GM23338 (cell line): ENCODE results near the gene ZNF594. TPM values are rescaled to one million over a fixed set of nuclear protein-coding genes. Genes with fewer than 3 reads are reported as not detected.

Experiments
- ATAC-seq: fragments of 200-7000 bp; cut with Tn5 transposase; 3 replicates; pipeline ENCODE4 v1.9.1; 2020
- DNase-seq: peaks from one replicate; pipeline ENCODE4 v3.0.0-alpha.2; 2015; ENCODE audit warnings: low spot score
- H2AFZ ChIP-seq: fragments of 200-600 bp; sonication (generic); 2 replicates; pipeline ENCODE4 v1.8.0; 2016; ENCODE audit warnings: antibody characterized with exemption, mild to moderate bottlenecking, moderate library complexity
- H3F3A ChIP-seq: fragments of 200-600 bp; sonication (generic); replicated peaks from 2 replicates; pipeline ENCODE4 v1.8.0; 2017; ENCODE audit warnings: antibody characterized with exemption, mixed run types, low read depth
- H3K27ac ChIP-seq: fragments of 200-600 bp; sonication (generic); 2 replicates; pipeline ENCODE4 v1.6.1; 2016; ENCODE audit warnings: low read depth
- H3K27me3 ChIP-seq: fragments of 200-600 bp; sonication (generic); 2 replicates; pipeline ENCODE4 v1.8.0; 2016; ENCODE audit warnings: mild to moderate bottlenecking, mixed run types, moderate library complexity; ENCODE audit not compliant: insufficient read depth
- H3K36me3 ChIP-seq: fragments of 200-600 bp; sonication (generic); 2 replicates; pipeline ENCODE4 v1.8.0; 2016; ENCODE audit warnings: mild to moderate bottlenecking; ENCODE audit not compliant: insufficient read depth
- H3K4me1 ChIP-seq: fragments of 200-600 bp; sonication (generic); 2 replicates; pipeline ENCODE4 v1.8.0; 2016; ENCODE audit warnings: mild to moderate bottlenecking, moderate library complexity; ENCODE audit not compliant: insufficient read depth
- H3K4me2 ChIP-seq: fragments of 200-600 bp; sonication (generic); 2 replicates; pipeline ENCODE4 v1.7.1; 2017; ENCODE audit warnings: mixed run types
- H3K4me3 ChIP-seq: fragments of 200-600 bp; sonication (generic); 2 replicates; pipeline ENCODE4 v1.6.1; 2016; ENCODE audit warnings: mixed run types
- H3K79me2 ChIP-seq: fragments of 200-600 bp; sonication (generic); replicated peaks from 2 replicates; pipeline ENCODE4 v1.8.0; 2017; ENCODE audit warnings: mild to moderate bottlenecking; ENCODE audit not compliant: insufficient read depth
- H3K9me2 ChIP-seq: fragments of 200-600 bp; sonication (generic); 2 replicates; pipeline ENCODE4 v1.8.0; 2017; ENCODE audit not compliant: insufficient read depth
- H4K20me1 ChIP-seq: fragments of 200-600 bp; sonication (generic); replicated peaks from 2 replicates; pipeline ENCODE4 v1.8.0; 2017; ENCODE audit warnings: mild to moderate bottlenecking; ENCODE audit not compliant: insufficient read depth
- H3K27ac Mint-ChIP-seq: 2 replicates; pipeline ENCODE4 v1.8.0; 2020; ENCODE audit warnings: inconsistent platforms, mild to moderate bottlenecking, moderate library complexity, mixed read lengths
- H3K27me3 Mint-ChIP-seq: 3 replicates; pipeline ENCODE4 v1.8.0; 2022; ENCODE audit warnings: low read depth, mild to moderate bottlenecking, moderate library complexity, mixed read lengths, inconsistent platforms; ENCODE audit not compliant: insufficient read depth, poor library complexity
- H3K36me3 Mint-ChIP-seq: 3 replicates; pipeline ENCODE4 v1.8.0; 2021; ENCODE audit warnings: low read depth, mild to moderate bottlenecking, inconsistent platforms, moderate library complexity, mixed read lengths
- H3K4me1 Mint-ChIP-seq: 3 replicates; pipeline ENCODE4 v1.8.0; 2020; ENCODE audit warnings: mild to moderate bottlenecking, inconsistent platforms, mixed read lengths
- H3K4me3 Mint-ChIP-seq: 3 replicates; pipeline ENCODE4 v1.8.0; 2021; ENCODE audit warnings: moderate library complexity, mild to moderate bottlenecking, inconsistent platforms, mixed read lengths
- H3K9me3 Mint-ChIP-seq: 3 replicates; pipeline ENCODE4 v1.8.0; 2020; ENCODE audit warnings: moderate library complexity, mild to moderate bottlenecking, inconsistent platforms, mixed read lengths
- CTCF ChIP-seq, 2 experiments: fragments of 200-600 bp in 1 of 2; sonication (generic) in 1 of 2; conservative IDR thresholded peaks; 2 replicates each; pipeline versions ENCODE4 v1.5.1 to v1.6.1; 2016 to 2017; ENCODE audit warnings: antibody characterized with exemption in 2 of 2, low read depth in 2 of 2, mild to moderate bottlenecking in 2 of 2, moderate library complexity in 1 of 2
- NANOG ChIP-seq: IDR thresholded peaks from 2 replicates; pipeline ENCODE4 v1.6.1; 2016; ENCODE audit warnings: antibody characterized with exemption, borderline replicate concordance
- ZNF462 ChIP-seq: fragments of 250-450 bp; sonication (Bioruptor Pico); IDR thresholded peaks from 2 replicates; pipeline ENCODE4 v1.5.0; 2020; ENCODE audit warnings: mild to moderate bottlenecking, moderate library complexity
- polyA plus RNA-seq: library from polyadenylated mRNA; unstranded; fragments of >200 nt; fragmentation: Nextera tagmentation; extraction: Ambion mirVana; gene quantifications from 2 replicates; pipeline ENCODE4 v1.2.1, GENCODE V29; 2016
- total RNA-seq: library from RNA; depleted of rRNA; stranded (reverse); fragments of >200 nt; shearing (Covaris generic); gene quantifications from 2 replicates; pipeline ENCODE4 v1.2.3, GENCODE V29; 2014

Gene ZNF594
- total and polyA plus RNA-seq, 2 experiments from 2014 or later, result 7.0 to 15.6 TPM

- TF ChIP-seq ZNF462 (CRISPR knock-in tag), result no peak
- TF ChIP-seq CTCF (conservative IDR thresholded peaks at IDR 0.05; ENCODE audit: low read depth in 2 of 2), result no peak
- TF ChIP-seq NANOG, result no peak
Observed at GRCh38 chr17:5182597-5183409, 8.9 kb downstream of the ZNF594 start (continued).

DNA sequence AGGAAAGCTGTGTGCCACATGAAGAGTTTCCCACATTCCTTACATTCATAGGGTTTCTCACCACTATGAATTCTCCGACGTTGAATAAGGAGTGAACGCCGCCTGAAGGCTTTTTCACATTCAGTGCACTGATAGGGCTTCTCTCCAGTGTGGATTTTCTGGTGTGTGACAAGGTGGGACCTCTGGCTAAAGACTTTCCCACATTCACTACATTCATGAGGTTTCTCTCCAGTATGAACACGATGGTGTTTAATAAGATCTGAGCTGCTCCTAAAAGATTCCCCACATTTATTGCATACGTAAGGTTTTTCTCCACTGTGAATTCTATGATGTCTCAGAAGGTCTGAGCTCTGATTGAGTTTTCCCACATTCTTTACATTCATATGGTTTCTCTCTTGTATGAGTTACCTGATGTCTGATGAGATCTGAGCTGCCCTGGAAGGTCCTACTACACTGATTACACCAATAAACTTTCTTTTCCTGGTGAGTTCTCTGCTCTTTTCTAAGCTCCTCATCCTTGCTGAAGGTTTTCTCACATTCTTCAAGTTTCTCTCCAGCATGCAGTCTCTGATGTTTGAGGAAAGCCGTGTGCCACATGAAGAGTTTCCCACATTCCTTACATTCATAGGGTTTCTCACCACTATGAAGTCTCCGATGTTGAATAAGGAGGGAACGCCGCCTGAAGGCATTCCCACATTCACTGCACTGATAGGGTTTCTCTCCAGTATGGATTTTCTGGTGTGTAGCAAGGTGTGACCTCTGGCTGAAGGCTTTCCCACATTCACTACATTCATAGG lies 10.0 kb downstream of the ZNF594 start:
- H3K27me3 ChIP-seq, result peaks cover 5% of the 10 kb centered on the region; the same call in 1 of the 2 replicates

More for the DNA sequence above, 10.0 kb downstream of the ZNF594 start:
- Histone ChIP-seq H2AFZ (no peak overlapping the region), H3K4me1 (no peaks in the 10 kb centered on the region), H3K4me3 (peak overlapping the region; percentile 35; the same call in 1 of the 2 replicates), H3K36me3 (peaks cover 65% of the 10 kb centered on the region), H3K79me2 (no peaks in the 10 kb centered on the region), H4K20me1 (no peaks in the 10 kb centered on the region), H3K27ac (no peak overlapping the region), H3F3A (peaks cover 36% of the 10 kb centered on the region), H3K4me2 (no peak overlapping the region), H3K9me2 (no peaks in the 10 kb centered on the region)
- peaks cover 100% of the 10 kb centered on the region for H3K9me3 Mint-ChIP-seq
- peaks cover 98% of the 10 kb centered on the region for H3K36me3 Mint-ChIP-seq
- TF ChIP-seq ZNF462 (CRISPR knock-in tag), result no peak
- peaks cover 39% of the 10 kb centered on the region for H3K27me3 Mint-ChIP-seq
- DNase-seq (no peak), ATAC-seq (no peak)
- peak overlapping the region; percentile 6; the same call in 2 of the 3 replicates for H3K4me3 Mint-ChIP-seq
- H3K4me1 Mint-ChIP-seq, result no peaks in the 10 kb centered on the region
- no peak overlapping the region for H3K27ac Mint-ChIP-seq
